NOMO-1 treated with DMSO at 0.1 percent for 48 hours (cell line): ENCODE results near the gene RANBP10.

Experiments
- DNase-seq: peaks from one replicate; lab custom pipeline; 2025; ENCODE audit not compliant: unreplicated experiment; lab: John Stamatoyannopoulos, UW

The RANBP10 gene

DNA sequence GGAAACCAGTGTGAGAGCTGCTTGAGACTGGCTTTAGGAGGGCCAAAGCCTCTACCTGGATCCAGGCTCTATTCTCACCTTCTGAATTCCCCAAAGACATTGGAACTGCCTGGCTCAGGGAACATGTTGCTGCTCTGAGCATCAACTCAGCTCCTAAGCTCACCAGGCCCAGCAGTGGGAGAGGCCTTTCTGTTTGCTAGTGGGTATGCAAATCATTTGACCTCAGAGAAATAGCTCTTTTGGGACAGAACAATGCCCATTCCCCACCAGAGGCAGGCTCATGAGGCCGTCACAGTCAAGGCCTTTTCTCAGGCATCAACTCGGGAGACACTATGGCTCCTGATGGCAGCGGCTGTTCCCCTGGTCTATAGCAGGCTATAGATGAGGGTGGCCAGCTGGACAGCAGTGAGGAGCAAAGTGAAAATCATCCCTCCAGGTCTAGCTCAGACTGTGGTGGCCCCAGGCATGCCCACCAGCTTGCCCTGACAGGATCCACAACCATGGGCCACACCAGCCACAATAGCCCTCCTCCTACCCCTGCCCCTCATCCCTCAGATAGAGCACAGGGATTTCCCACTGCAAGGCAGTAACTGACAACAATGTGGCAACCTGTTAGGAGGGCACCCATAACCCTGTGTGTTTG, 56.8 kb downstream of the RANBP10 start:
- DNase-seq = no peak

- DNase-seq = no peak
These were observed 57.5 kb downstream of the RANBP10 start for GRCh38 chr16:67748834-67749233.

DNA sequence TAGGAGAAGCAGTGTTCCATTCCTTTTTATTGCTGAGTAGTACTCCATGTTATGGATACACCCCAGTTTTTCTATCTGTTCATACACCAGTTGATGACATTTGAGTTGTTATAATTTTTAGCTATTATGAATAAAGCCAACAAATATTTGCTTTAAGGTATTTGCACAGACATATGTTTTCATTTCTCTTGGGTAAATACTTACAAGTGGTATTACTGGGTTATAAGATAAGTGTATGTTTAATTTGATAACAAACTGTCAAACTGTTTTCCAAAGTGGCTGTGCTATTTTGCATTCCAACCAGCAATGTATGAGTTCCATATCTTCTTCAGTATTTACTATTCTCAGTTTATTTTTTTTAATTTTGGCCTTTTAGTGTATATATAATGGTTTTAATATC, 59.5 kb downstream of the RANBP10 start:
- no peak for DNase-seq

- no peak for DNase-seq
These were observed 65.2 kb downstream of the RANBP10 start for GRCh38 chr16:67741118-67741517.

- DNase-seq = no peak
These were observed 66.0 kb downstream of the RANBP10 start for GRCh38 chr16:67740391-67740790.

DNA sequence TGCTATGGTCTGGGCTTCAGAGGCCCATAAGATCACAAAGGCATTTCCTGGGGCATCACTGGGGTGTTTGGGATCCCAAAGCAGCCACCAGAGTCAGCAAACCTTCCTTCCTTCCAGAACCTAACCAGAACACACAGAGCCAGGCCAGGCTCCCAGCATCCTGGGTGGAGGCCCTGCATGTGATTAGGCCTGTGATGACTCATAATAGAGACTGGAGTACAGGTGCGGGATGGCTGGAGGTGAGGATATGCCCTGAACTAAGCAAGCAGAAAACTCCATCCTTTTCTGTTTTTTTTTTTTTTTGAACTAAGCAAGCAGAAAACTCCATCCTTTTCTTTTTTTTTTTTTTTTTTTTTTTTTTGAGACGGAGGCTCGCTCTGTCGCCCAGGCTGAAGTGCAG, 69.5 kb downstream of the RANBP10 start:
- DNase-seq = no peak

- DNase-seq = no peak
These were observed 71.6 kb downstream of the RANBP10 start for GRCh38 chr16:67734731-67735201.

DNA sequence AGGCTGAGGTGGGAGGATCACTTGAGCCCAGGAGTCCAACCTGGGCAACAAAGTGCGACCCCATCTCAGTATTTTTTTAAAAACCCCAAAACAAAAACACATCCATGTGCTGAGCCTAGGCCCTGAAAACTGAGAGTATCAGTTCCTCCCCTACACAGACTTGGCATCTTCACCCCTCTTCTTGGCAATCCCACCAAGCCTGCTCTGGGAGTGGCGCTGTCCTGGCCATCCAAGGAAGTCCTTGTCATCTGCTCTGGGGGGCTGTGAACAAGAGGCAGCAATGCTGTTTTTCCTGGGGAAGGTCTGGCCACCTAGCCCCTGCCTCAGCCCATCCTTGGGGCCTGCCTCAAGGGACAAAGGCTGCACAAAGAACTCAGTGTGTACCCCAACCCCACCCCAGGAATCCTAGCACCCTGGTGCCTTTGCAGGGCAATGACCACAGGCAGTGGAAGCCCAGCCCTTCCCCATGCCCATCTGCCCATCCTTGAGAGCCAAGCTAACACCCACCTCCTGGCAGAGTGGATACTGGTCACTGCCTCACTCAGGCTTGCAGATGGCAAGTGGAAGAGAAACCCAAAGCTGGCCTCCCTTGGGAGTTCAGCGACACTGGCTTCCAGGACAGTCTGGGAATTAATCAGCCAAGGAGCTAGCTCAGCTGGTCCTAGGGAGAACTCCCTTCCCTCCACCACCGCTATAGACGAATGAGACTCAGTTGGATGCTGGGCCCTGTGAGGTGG, 72.5 kb downstream of the RANBP10 start:
- no peak for DNase-seq

- DNase-seq = no peak
These were observed 74.6 kb downstream of the RANBP10 start for GRCh38 chr16:67731753-67732095.

- no peak for DNase-seq
These were observed 75.1 kb downstream of the RANBP10 start for GRCh38 chr16:67731071-67731752.

DNA sequence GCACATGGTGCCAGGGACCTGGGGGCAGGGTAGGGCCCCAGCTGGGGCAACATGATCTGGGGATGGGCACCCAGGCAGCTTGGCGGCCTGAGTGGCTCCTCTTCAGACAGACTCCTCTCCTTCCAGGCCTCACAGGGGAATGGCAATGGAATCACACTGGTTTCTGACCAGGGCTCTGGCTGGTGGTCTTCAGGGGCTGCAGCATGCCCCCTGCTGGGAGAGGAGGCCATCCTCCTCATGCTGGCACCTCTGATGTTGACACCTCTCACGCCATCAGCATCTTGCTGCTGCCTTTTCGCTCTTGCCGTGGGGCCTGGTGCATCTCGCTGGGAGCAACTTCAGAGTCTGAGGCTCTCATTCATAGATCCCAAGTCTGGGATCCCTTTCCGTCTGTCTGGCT, 76.0 kb downstream of the RANBP10 start:
- no peak for DNase-seq

GRCh38 chr16:67729636-67730248, 76.6 kb downstream of the RANBP10 start:
- DNase-seq = no peak

DNA sequence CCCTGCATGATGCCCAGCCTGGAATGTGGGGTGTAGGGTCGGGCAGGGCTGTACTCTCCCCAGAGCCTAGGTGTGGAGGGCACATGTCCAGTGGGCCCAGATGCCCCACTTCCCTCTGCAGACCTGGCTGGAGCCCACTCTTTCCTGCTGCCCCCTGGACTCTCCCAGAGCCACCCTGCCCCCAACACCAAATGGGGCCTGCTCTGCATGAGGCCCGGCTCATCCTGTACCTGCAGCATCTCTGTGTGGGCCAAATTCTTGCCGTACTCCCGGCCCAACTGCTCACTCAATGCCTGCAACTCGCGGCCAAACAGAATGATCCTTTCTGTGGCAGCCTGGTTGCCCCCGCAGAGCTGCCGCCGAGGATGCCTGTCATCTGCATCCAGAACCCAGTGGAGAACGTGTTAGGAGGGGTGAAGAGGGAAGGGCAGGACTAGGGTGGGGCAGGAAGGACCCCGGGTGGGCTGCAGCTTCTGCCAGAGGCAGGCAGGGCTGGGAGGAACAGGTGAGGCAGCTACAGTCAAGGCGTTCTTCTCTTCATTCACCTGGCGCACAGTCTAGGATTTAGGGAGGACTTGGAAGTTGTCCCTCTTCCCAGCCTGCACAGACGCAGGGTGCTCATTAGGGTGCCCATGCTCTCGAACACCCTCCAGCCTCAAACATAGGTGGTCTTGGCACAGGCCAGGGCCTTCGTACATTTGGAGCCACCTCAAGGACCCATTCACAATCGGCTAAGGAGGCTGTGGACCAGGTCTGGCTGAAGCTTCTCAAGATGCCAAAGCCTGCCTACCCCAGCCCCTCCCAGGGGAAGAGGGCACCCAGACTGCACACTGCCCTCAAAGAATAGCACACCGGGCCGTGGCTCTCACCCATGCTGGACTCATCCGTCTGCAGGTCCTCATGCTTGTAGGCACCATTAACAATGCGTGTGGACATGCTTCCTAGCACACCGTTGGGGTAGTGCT, 78.6 kb downstream of the RANBP10 start:
- no peak for DNase-seq

GRCh38 chr16:67726106-67727034, 80.0 kb downstream of the RANBP10 start:
- no peak for DNase-seq

DNA sequence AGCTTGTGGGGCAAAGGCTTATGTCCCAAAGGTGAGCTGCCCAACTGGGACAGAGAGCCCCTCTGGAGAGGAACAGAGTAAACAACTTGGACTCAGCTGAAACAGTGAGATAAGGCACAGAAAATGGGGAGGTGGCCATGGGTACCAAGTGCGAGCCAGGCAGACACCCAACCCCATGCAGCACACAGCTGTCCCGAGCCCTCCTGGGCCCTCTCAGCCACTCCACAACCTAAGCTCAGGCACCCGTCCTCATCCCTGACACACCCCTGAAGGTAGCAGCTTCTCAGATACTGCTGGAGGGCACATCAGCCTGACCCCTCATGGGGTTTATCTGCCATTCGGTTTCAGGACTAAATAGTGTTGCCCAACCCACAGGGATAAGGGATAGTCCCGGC, 82.5 kb downstream of the RANBP10 start:
- DNase-seq = no peak

GRCh38 chr16:67723151-67723910, 83.0 kb downstream of the RANBP10 start:
- DNase-seq = no peak

DNA sequence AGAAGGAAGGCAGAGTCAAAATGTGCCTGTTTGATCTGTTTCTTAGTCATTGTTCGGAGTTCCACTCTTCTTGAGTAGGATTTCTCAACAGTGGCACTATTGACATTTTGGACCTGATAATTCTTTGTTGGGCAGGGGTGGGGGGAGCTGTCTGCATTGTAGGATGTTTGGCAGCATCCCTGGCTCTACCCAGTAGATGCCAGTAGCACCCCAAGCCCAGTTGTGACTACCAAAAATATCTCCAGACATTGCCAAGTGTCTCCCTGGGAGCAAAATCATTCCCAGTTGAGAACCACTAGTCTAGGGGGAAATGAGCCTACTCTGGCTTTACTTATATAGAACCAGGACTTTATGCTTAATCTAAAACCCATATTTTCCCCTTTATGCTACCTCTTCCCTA, 86.1 kb downstream of the RANBP10 start:
- DNase-seq = no peak

DNA sequence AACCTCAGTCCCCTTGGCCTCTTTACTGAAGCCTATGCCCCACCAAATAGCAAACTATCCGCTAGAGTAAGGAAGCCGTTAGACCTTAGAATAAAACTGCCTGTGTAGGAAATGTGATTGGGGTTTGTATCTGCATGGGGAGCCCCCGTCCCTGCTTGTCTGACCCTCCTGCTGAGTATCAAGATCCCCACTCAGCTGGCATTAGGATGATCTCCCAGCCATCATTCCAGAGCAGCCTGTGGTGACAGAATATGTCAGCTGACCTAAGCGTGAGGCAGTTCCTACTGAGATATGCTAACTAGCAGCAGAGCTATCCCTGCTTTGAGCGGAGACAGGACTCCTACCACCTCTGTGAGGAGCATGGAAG, 86.6 kb downstream of the RANBP10 start:
- DNase-seq = peak; percentile 29
